Astrocyte of the spinal cord (primary cell): ENCODE measurements around the gene RBPJL.

Source experiments
- DNase-seq: peaks from one replicate; pipeline ENCODE4 v3.0.0; 2011; ENCODE audit warnings: low read depth, low spot score
- H3K4me3 ChIP-seq: 2 replicates; pipeline ENCODE4 v1.5.1; 2011; ENCODE audit warnings: low read depth, mild to moderate bottlenecking, low read length, moderate library complexity
- in situ Hi-C: cut with HindIII; loops from 2 replicates; pipeline ENCODE4 v1.10.0; 2017; ENCODE audit warnings: low sequenced_read_pairs
- TF ChIP-seq, protein P1 (sequence below): IDR thresholded peaks from 2 replicates; pipeline ENCODE4 v1.5.1; 2012; ENCODE audit warnings: low read depth, mild to moderate bottlenecking, low read length, inconsistent platforms

RBPJL gene, protein sequence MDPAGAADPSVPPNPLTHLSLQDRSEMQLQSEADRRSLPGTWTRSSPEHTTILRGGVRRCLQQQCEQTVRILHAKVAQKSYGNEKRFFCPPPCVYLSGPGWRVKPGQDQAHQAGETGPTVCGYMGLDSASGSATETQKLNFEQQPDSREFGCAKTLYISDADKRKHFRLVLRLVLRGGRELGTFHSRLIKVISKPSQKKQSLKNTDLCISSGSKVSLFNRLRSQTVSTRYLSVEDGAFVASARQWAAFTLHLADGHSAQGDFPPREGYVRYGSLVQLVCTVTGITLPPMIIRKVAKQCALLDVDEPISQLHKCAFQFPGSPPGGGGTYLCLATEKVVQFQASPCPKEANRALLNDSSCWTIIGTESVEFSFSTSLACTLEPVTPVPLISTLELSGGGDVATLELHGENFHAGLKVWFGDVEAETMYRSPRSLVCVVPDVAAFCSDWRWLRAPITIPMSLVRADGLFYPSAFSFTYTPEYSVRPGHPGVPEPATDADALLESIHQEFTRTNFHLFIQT

DNA sequence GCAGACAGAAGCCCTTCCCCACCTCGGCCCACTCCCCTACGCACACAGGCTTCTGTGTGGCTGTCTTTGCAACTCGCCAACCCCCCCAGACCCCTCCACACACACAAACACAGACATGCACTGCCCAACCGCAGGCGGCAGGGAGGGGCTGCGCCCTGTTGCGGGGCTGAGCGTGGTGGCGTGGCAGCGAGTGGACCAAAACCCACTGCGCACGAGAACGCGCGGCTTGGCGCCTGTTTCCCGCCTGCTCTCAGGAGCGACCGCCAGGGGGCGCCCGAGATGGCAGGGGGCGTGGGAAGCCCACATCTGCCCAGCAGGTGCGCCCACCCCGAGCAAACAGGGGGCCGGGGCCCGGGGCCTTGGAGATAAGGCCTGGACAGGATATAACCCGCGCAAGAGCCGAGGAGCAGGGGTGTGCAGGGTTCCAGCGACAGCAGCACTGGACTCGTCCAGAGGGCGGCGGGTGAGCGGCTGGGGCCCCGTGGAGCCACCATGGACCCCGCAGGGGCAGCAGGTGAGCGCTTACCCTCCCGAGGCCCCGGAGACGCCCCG, at the start of gene RBPJL:
Gene RBPJL, plus strand, starts transcription at position 410 of the 552 bp plus-strand sequence. Its CDS starts 83 bp downstream, at position 493.
- DNase-seq: no peak
- in situ Hi-C loops: no loop called here
- H3K4me3 ChIP-seq: no peak within 1 kb of the TSS
- TF ChIP-seq, protein P1, sequence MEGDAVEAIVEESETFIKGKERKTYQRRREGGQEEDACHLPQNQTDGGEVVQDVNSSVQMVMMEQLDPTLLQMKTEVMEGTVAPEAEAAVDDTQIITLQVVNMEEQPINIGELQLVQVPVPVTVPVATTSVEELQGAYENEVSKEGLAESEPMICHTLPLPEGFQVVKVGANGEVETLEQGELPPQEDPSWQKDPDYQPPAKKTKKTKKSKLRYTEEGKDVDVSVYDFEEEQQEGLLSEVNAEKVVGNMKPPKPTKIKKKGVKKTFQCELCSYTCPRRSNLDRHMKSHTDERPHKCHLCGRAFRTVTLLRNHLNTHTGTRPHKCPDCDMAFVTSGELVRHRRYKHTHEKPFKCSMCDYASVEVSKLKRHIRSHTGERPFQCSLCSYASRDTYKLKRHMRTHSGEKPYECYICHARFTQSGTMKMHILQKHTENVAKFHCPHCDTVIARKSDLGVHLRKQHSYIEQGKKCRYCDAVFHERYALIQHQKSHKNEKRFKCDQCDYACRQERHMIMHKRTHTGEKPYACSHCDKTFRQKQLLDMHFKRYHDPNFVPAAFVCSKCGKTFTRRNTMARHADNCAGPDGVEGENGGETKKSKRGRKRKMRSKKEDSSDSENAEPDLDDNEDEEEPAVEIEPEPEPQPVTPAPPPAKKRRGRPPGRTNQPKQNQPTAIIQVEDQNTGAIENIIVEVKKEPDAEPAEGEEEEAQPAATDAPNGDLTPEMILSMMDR: peak; percentile 80

DNA sequence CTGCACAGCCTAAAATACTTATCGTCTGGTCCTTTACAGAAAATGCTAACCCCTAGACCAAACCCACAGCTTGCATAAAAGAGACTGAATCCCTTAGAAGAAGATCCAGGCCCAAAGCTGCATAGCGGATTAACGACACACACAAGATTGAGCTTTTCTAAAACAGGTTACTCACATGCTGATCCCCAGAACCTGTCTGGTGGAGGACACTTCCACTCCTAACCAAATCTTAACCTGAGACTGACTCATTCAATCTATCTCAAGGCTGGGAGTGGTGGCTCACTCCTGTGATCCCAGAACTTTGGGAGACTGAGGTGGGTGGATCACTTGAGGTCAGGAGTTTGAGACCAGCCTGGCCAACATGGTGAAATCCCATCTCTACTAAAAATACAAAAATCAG, 49.5 kb upstream of the RBPJL start:
- in situ Hi-C loops: no loop called here
- DNase-seq: no peak
- TF ChIP-seq, protein P1: no peak
- no peak overlapping the region for H3K4me3 ChIP-seq

DNA sequence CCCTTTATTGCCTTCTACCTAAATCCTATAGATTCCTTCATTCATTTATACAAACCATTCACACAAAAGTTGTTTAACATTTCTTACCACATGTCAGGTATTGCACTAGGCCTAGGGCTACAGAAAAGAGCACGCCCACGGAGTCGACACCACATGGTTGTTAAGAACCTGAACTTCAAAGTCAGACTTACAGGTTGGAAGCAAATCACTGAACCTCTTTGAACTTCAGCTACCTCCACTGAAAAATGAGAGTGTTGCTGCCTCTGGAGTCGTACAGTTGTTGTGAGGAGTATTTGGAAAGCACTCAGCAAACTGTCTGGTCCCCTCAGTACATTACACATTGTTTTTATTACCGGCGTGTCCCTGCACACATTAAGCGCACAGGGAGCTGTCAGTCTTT, 48.9 kb upstream of the RBPJL start:
- in situ Hi-C loops: no loop called here
- TF ChIP-seq, protein P1: no peak
- H3K4me3 ChIP-seq: no peak overlapping the region
- no peak for DNase-seq

DNA sequence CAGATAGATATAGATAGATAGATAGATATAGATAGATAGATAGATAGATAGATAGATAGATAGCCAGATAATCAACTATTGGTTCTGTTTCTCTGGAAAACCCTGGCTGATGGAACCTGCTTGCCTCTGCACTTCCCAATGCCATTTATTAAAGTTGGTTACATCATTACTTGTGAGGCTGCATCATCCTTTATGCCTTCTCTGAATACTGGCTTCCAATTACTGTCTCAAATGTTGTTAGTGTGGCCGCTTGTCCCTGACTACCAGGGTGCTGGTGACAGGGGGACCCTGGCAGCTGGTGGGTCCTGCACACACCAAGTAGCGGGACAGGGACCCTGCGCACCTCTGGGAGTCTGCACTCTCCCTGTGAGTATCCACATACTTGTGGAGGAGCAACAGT, 48.4 kb upstream of the RBPJL start:
- no peak overlapping the region for H3K4me3 ChIP-seq
- no peak for DNase-seq
- in situ Hi-C loops: no loop called here
- TF ChIP-seq, protein P1: no peak

DNA sequence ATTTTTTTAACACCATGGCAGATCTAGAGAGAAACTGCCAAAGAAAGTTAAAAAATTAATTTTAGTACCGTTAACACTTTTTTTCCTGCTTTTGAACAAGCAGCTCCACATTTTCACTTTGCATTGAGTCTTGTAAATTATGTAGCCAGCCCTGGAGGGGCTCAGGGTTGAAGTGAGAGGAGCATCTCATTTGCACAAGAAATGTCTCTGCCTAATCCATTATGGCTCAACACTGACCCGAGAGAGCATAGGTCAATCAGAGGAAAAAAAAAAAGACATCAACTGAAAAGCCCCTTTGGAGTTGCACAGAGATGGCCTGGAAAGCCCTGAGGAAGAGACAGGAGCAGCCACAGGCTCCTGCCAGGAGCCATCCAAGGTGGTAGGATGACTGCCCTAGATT, 48.0 kb upstream of the RBPJL start:
- TF ChIP-seq, protein P1: no peak
- in situ Hi-C loops: no loop called here
- H3K4me3 ChIP-seq: no peak overlapping the region

DNA sequence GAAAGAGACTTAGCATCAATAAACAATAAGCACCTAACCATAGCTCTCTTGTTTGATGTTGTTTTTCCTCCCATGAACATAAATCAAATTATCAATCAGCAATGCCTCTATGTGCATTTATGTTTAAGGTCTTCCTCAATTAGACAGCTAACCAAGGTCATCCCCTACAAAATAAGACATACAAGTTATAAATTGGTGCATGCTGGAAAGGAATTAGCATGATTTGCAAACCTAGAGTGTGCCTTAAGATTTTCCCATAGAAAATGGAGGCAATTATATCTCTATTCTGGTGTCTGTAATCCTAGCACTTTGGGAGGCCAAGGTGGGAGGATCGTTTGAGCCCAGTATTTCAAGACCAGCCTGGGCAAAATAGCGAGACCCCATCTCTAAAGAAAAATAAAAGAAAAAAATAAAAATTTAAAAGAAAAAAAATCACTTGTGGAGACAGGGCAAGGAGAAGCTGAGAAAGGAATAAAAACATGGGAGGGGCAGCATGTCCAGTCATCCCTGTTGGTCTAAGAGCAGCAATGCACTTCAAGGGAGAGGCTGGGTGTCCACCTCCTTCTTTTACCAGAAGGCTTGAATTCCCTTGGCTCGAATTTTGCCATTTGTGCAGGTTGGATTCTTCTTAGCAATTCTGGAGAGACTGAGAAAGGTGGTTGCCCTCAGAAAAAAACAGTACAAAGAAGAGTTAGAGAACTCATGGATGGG, 42.9 kb upstream of the RBPJL start:
- TF ChIP-seq, protein P1: no peak
- no peak overlapping the region for H3K4me3 ChIP-seq
- no peak for DNase-seq
- in situ Hi-C loops: no loop called here

More for the DNA sequence above, 48.0 kb upstream of the RBPJL start:
- no peak for DNase-seq
